CD4-positive, alpha-beta T cell (primary cell): ENCODE data around the gene INPP4A. TPM values are rescaled to one million over a fixed set of nuclear protein-coding genes. Genes with fewer than 3 reads are reported as not detected.
A peak's percentile ranks its signal among the peaks of the same experiment; 100 is the strongest.

Source experiments
- ATAC-seq: fragments of 200-7000 bp; cut with Tn5 transposase; one replicate; pipeline ENCODE4 v1.10.0; 2022; ENCODE audit warnings: mild to moderate bottlenecking; ENCODE audit not compliant: poor library complexity
- CTCF ChIA-PET: fragments of 350-600 bp; sonication (Branson Sonifier 250); formaldehyde crosslinking; loops from one replicate; lab custom pipeline; 2021; ENCODE audit warnings: antibody characterized with exemption, inconsistent platforms; lab: Charles Lee
- POLR2A ChIA-PET: fragments of 350-600 bp; sonication (Branson Sonifier 250); formaldehyde crosslinking; loops from one replicate; lab custom pipeline; 2021; ENCODE audit warnings: antibody characterized with exemption, inconsistent platforms; lab: Charles Lee
- DNase-seq, 14 experiments: peaks; one replicate each; pipeline ENCODE4 v3.0.0-alpha.2; 2013 to 2020; ENCODE audit warnings: mixed read lengths in 2 of 14
- H3K27ac ChIP-seq, 2 donors: one replicate each; pipeline versions ENCODE4 v1.5.1 to v1.7.0; 2013; ENCODE audit warnings: low read length in 2 of 2, low read depth in 1 of 2, mild to moderate bottlenecking in 1 of 2
- H3K27me3 ChIP-seq, 2 experiments: 1 replicate in 1 of 2; 2 replicates in 1 of 2; pipeline versions ENCODE4 v1.6.1 to v1.7.0; 2013; ENCODE audit warnings: low read length in 2 of 2, control low read depth in 1 of 2, mild to moderate bottlenecking in 1 of 2, moderate library complexity in 1 of 2; ENCODE audit not compliant: insufficient read depth in 2 of 2, control insufficient read depth in 1 of 2
- H3K36me3 ChIP-seq: one replicate; pipeline ENCODE4 v1.6.1; 2013; ENCODE audit warnings: low read length, control low read depth; ENCODE audit not compliant: insufficient read depth
- H3K4me1 ChIP-seq: one replicate; pipeline ENCODE4 v1.6.1; 2013; ENCODE audit warnings: low read length, control low read depth; ENCODE audit not compliant: insufficient read depth
- H3K4me3 ChIP-seq: one replicate; pipeline ENCODE4 v1.5.1; 2013; ENCODE audit warnings: mild to moderate bottlenecking, low read length, moderate library complexity
- H3K9me3 ChIP-seq, 2 experiments: 1 replicate in 1 of 2; 2 replicates in 1 of 2; pipeline versions ENCODE4 v1.6.1 to v1.7.0; 2013; ENCODE audit warnings: low read length in 2 of 2, mild to moderate bottlenecking in 2 of 2, control low read depth in 1 of 2, moderate library complexity in 1 of 2; ENCODE audit not compliant: control insufficient read depth in 1 of 2, insufficient read depth in 1 of 2
- H3K27ac Mint-ChIP-seq: one replicate; pipeline ENCODE4 v1.8.0; 2020; ENCODE audit warnings: mixed read lengths
- H3K27me3 Mint-ChIP-seq: one replicate; pipeline ENCODE4 v1.8.0; 2021; ENCODE audit warnings: mixed read lengths
- H3K36me3 Mint-ChIP-seq: one replicate; pipeline ENCODE4 v1.8.0; 2021; ENCODE audit warnings: low read depth, mixed read lengths
- H3K4me1 Mint-ChIP-seq: one replicate; pipeline ENCODE4 v1.8.0; 2021; ENCODE audit warnings: low read depth, mixed read lengths
- H3K4me3 Mint-ChIP-seq: one replicate; pipeline ENCODE4 v1.8.0; 2020; ENCODE audit warnings: mild to moderate bottlenecking, mixed read lengths
- H3K9me3 Mint-ChIP-seq: one replicate; pipeline ENCODE4 v1.8.0; 2020; ENCODE audit warnings: mixed read lengths
- CTCF ChIP-seq: fragments of 200-600 bp; IDR thresholded peaks from one replicate; pipeline ENCODE4 v1.8.0; 2022; ENCODE audit warnings: antibody characterized with exemption, mild to moderate bottlenecking
- intact Hi-C, 2 experiments: fragments of 100-400 bp; cut with DNase I in 1 of 2; cut with micrococcal nuclease in 1 of 2; formaldehyde crosslinking; loops; one replicate each; pipeline versions ENCODE4 v1.15.1 to v1.9.0; 2023 to 2025; cut with DNase I, micrococcal nuclease
- total RNA-seq, 174 experiments: library from RNA in 2 of 174; stranded (reverse) in 2 of 174; gene quantifications; one replicate each; pipeline ENCODE4 v1.2.3 and lab custom pipeline; 2021 to 2026

Gene INPP4A
- total RNA-seq, 2 experiments from 2014 or later, result 86.4 to 89.2 TPM

GRCh38 chr2:98477036-98477435 lies 32.4 kb downstream of the INPP4A start:
- no peaks in the 10 kb centered on the region for H3K27me3 ChIP-seq
- H3K36me3 ChIP-seq, result peaks cover 12% of the 10 kb centered on the region
- H3K9me3 Mint-ChIP-seq, result no peaks in the 10 kb centered on the region
- H3K4me3 ChIP-seq, result no peak overlapping the region
- peaks cover 100% of the 10 kb centered on the region for H3K4me1 ChIP-seq
- H3K9me3 ChIP-seq, result no peaks in the 10 kb centered on the region
- H3K4me3 Mint-ChIP-seq, result peak overlapping the region; percentile 58
- peaks cover 99% of the 10 kb centered on the region for H3K4me1 Mint-ChIP-seq
- no peak for TF ChIP-seq CTCF
- ChIA-PET POLR2A (interaction anchor here (3.8 kb wide), 1 partner anchor 13 kb away, joined by 32 read pairs; no protein-coding TSS in a partner anchor), CTCF (interaction anchor here (1.2 kb wide), 1 partner anchor 10 kb away, joined by 3 read pairs; no protein-coding TSS in a partner anchor)
- H3K36me3 Mint-ChIP-seq, result peaks cover 20% of the 10 kb centered on the region
- H3K27ac Mint-ChIP-seq, result peak overlapping the region; percentile 72
- ATAC-seq (no peak), DNase-seq (peak in 1 of 14 experiments; percentile 30)
- intact Hi-C loops, result no loop called here
- no peaks in the 10 kb centered on the region for H3K27me3 Mint-ChIP-seq
- H3K27ac ChIP-seq, result no peak overlapping the region

- Mint-ChIP-seq H3K4me1 (peaks cover 99% of the 10 kb centered on the region), H3K27me3 (no peaks in the 10 kb centered on the region), H3K9me3 (no peaks in the 10 kb centered on the region), H3K4me3 (peak overlapping the region; percentile 25), H3K36me3 (peaks cover 15% of the 10 kb centered on the region), H3K27ac (peak overlapping the region; percentile 72)
- ChIA-PET POLR2A (interaction anchor here (1.4 to 3.8 kb wide), 3 partner anchors 13 to 30 kb away, joined by 3 to 32 read pairs (median 3); no protein-coding TSS in a partner anchor), CTCF (interaction anchor here (1.2 to 2.6 kb wide), 3 partner anchors 10 to 65 kb away, joined by 3 to 9 read pairs (median 4); no protein-coding TSS in a partner anchor)
- Histone ChIP-seq H3K4me3 (no peak overlapping the region), H3K4me1 (peaks cover 100% of the 10 kb centered on the region), H3K36me3 (peaks cover 12% of the 10 kb centered on the region), H3K9me3 (no peaks in the 10 kb centered on the region), H3K27me3 (no peaks in the 10 kb centered on the region), H3K27ac (peak overlapping the region in 1 of 2 donors; percentile 69)
- ATAC-seq (no peak), DNase-seq (peak in 1 of 14 experiments; percentile 12)
- no peak for TF ChIP-seq CTCF
- intact Hi-C loops, result no loop called here
These were observed 32.8 kb downstream of the INPP4A start for GRCh38 chr2:98477506-98477905.

GRCh38 chr2:98478088-98478551 lies 33.5 kb downstream of the INPP4A start:
- DNase-seq (peak in 2 of 14 experiments; percentile 30 to 49), ATAC-seq (no peak)
- Histone ChIP-seq H3K36me3 (peaks cover 12% of the 10 kb centered on the region), H3K9me3 (no peaks in the 10 kb centered on the region), H3K27ac (peak overlapping the region; percentile 55 to 69), H3K27me3 (no peaks in the 10 kb centered on the region), H3K4me1 (peaks cover 97% of the 10 kb centered on the region), H3K4me3 (no peak overlapping the region)
- ChIA-PET POLR2A (interaction anchor here (0.6 to 3.0 kb wide), 4 partner anchors 13 to 302 kb away, joined by 3 to 53 read pairs (median 4); no protein-coding TSS in a partner anchor), CTCF (interaction anchor here (1.2 to 2.6 kb wide), 4 partner anchors 10 to 65 kb away, joined by 4 to 11 read pairs (median 6); no protein-coding TSS in a partner anchor)
- intact Hi-C loops, result loop anchor here in 1 of 2 experiments (2.0 kb wide), 1 partner anchor 13 kb away; no protein-coding TSS in a partner anchor
- Mint-ChIP-seq H3K36me3 (peaks cover 14% of the 10 kb centered on the region), H3K4me1 (peaks cover 99% of the 10 kb centered on the region), H3K4me3 (peak overlapping the region; percentile 72), H3K27ac (peak overlapping the region; percentile 72), H3K27me3 (no peaks in the 10 kb centered on the region), H3K9me3 (no peaks in the 10 kb centered on the region)
- no peak for TF ChIP-seq CTCF
